ENCODE measurements around the gene GAS7. TPM values are rescaled to one million over a fixed set of nuclear protein-coding genes. Genes with fewer than 3 reads are reported as not detected.
A peak's percentile ranks its signal among the peaks of the same experiment; 100 is the strongest.

The GAS7 gene
- total and polyA plus RNA-seq, 12 donors = 19.8 to 111 (median 61.8) TPM

- Histone ChIP-seq H3K27me3 (no peaks in the 10 kb centered on the region), H3K4me3 (no peak overlapping the region), H3K4me1 (peaks cover 0 to 26% (median 3%) of the 10 kb centered on the region in 9 donors), H3K36me3 (no peaks in the 10 kb centered on the region), H3K27ac (peak overlapping the region in 1 of 10 donors; percentile 1), H3K9me3 (no peaks in the 10 kb centered on the region)
- no peak for TF ChIP-seq CTCF (IDR thresholded peaks at IDR 0.05)
- intact Hi-C loops (cut with DNase I) = no loop called here
- DNase-seq = no peak
- peak in 4 of 8 donors; percentile 11 to 49 (median 45) for ATAC-seq
- WGBS, 2 donors = 45% methylated on average over 7 of the region's 7 CpGs
Observed at GRCh38 chr17:10144982-10145381, 53.4 kb downstream of the GAS7 start.

- intact Hi-C loops (cut with DNase I) = no loop called here
- no peak for ATAC-seq
Observed at GRCh38 chr17:10144456-10144855, 54.0 kb downstream of the GAS7 start.

GRCh38 chr17:10141436-10141835 is 57.0 kb downstream of the GAS7 start:
- DNase-seq (no peak), ATAC-seq (no peak)
- Histone ChIP-seq H3K36me3 (no peaks in the 10 kb centered on the region), H3K27ac (no peak overlapping the region), H3K4me1 (peaks cover 0 to 24% (median 3%) of the 10 kb centered on the region in 9 donors), H3K4me3 (no peak overlapping the region), H3K9me3 (no peaks in the 10 kb centered on the region), H3K27me3 (no peaks in the 10 kb centered on the region)
- intact Hi-C loops (cut with DNase I) = no loop called here
- no peak for TF ChIP-seq CTCF (IDR thresholded peaks at IDR 0.05)
- 89 to 90% methylated on average over 2 of the region's 2 CpGs for WGBS, 2 donors

More at GRCh38 chr17:10144456-10144855, 54.0 kb downstream of the GAS7 start:
- no peaks in the 10 kb centered on the region for H3K36me3 ChIP-seq
- H3K27ac ChIP-seq = no peak overlapping the region
- DNase-seq = no peak
- no peaks in the 10 kb centered on the region for H3K27me3 ChIP-seq
- H3K9me3 ChIP-seq = no peaks in the 10 kb centered on the region
- no peak overlapping the region for H3K4me3 ChIP-seq
- 93 to 95% methylated on average over 6 of the region's 6 CpGs for WGBS, 2 donors
- H3K4me1 ChIP-seq = peaks cover 0 to 22% (median 3%) of the 10 kb centered on the region in 9 donors
- TF ChIP-seq CTCF (IDR thresholded peaks at IDR 0.05) = no peak

- ATAC-seq (peak in 1 of 8 donors; percentile 26), DNase-seq (no peak)
- H3K27me3 ChIP-seq = no peaks in the 10 kb centered on the region
- H3K36me3 ChIP-seq = no peaks in the 10 kb centered on the region
- TF ChIP-seq CTCF (IDR thresholded peaks at IDR 0.05) = no peak
- no peaks in the 10 kb centered on the region for H3K9me3 ChIP-seq
- intact Hi-C loops (cut with DNase I) = no loop called here
- H3K4me3 ChIP-seq = no peak overlapping the region
- H3K27ac ChIP-seq = no peak overlapping the region
- peaks cover 0 to 27% (median 16%) of the 10 kb centered on the region in 9 donors for H3K4me1 ChIP-seq
- 79 to 89% methylated on average over 2 of the region's 2 CpGs for WGBS, 2 donors
Observed at GRCh38 chr17:10139577-10139976, 58.8 kb downstream of the GAS7 start.

Measured in heart right ventricle (tissue), 16 donors.